HepG2 (cell line): ENCODE results near the gene STK4. TPM values are rescaled to one million over a fixed set of nuclear protein-coding genes. Genes with fewer than 3 reads are reported as not detected.

Experiments
- CREBL2 ChIP-seq: sonication (generic); formaldehyde crosslinking; IDR thresholded peaks from 2 replicates; pipeline ENCODE4 v1.8.1; 2023; ENCODE audit warnings: missing genetic modification reagents, mild to moderate bottlenecking, borderline replicate concordance
- EED ChIP-seq: sonication (generic); formaldehyde crosslinking; IDR thresholded peaks from 2 replicates; pipeline ENCODE4 v1.5.0; 2020; ENCODE audit warnings: mild to moderate bottlenecking, missing genetic modification reagents
- IRX3 ChIP-seq: sonication (generic); formaldehyde crosslinking; IDR thresholded peaks from 2 replicates; pipeline ENCODE4 v1.8.1; 2023; ENCODE audit warnings: mild to moderate bottlenecking, low read depth, missing genetic modification reagents, borderline replicate concordance
- MXD1 ChIP-seq: sonication (generic); formaldehyde crosslinking; IDR thresholded peaks from 2 replicates; pipeline ENCODE4 v1.4.0; 2020; ENCODE audit warnings: mild to moderate bottlenecking, missing genetic modification reagents
- POLR2AphosphoS2 ChIP-seq: IDR thresholded peaks from 2 replicates; pipeline ENCODE4 v1.6.1; 2011; ENCODE audit warnings: low read depth, low read length, improper control_type of control experiment
- SMARCE1 ChIP-seq: fragments of 450-650 bp; IDR thresholded peaks from 2 replicates; pipeline ENCODE4 v1.6.1; 2017; ENCODE audit warnings: borderline replicate concordance
- SRF ChIP-seq: IDR thresholded peaks from 2 replicates; pipeline ENCODE4 v1.6.1; 2011; ENCODE audit warnings: mild to moderate bottlenecking, low read depth, low read length, moderate library complexity
- ZBTB42 ChIP-seq: sonication (generic); formaldehyde crosslinking; IDR thresholded peaks from 2 replicates; pipeline ENCODE4 v1.5.0; 2020; ENCODE audit warnings: mild to moderate bottlenecking, missing genetic modification reagents
- ZHX1 ChIP-seq: sonication (generic); formaldehyde crosslinking; IDR thresholded peaks from 2 replicates; pipeline ENCODE4 v1.8.1; 2022; ENCODE audit warnings: low read depth, mild to moderate bottlenecking, missing genetic modification reagents
- ZNF230 ChIP-seq: sonication (generic); formaldehyde crosslinking; IDR thresholded peaks from 2 replicates; pipeline ENCODE4 v1.4.0; 2020; ENCODE audit warnings: mild to moderate bottlenecking, missing genetic modification reagents
- ZNF530 ChIP-seq: sonication (generic); formaldehyde crosslinking; IDR thresholded peaks from 2 replicates; pipeline ENCODE4 v1.5.0; 2020; ENCODE audit warnings: low read depth, mild to moderate bottlenecking, missing genetic modification reagents
- polyA plus RNA-seq, 8 experiments: library from polyadenylated mRNA; depleted of rRNA in 3 of 8; stranded (reverse) in 7 of 8; unstranded in 1 of 8; fragments of >200 nt; fragmentation: Illumina TruSeq in 4 of 8; extraction: Trizol in 4 of 8; gene quantifications; 2 replicates each; pipeline versions ENCODE4 v1.2.1 to v1.2.3, GENCODE V29; 2011 to 2016; ENCODE audit warnings: low read depth in 4 of 8, missing spikeins in 1 of 8, mixed read lengths in 1 of 8; ENCODE audit not compliant: insufficient read depth in 1 of 8
- total RNA-seq, 5 experiments: library from RNA; depleted of rRNA; stranded (reverse); fragments of >200 nt; fragmentation: Illumina TruSeq; extraction: Trizol; gene quantifications; 2 replicates each; pipeline ENCODE4 v1.2.3, GENCODE V29; 2016; ENCODE audit warnings: low read depth in 1 of 5

Gene STK4
- total and polyA plus RNA-seq, 2 of the 13 experiments (the other 11 are each of a cell fraction or from before 2014, with no cell fraction given), result 25.6 to 38.3 TPM

GRCh38 chr20:45044084-45044573 is 77.8 kb downstream of the STK4 start (continued):
- TF ChIP-seq MXD1 (CRISPR knock-in tag) (no peak), ZHX1 (CRISPR knock-in tag) (no peak), SRF (no peak), EED (CRISPR knock-in tag) (no peak), ZNF530 (CRISPR knock-in tag) (no peak), CREBL2 (CRISPR knock-in tag) (no peak), ZNF230 (no peak), SMARCE1 (no peak), POLR2AphosphoS2 (no peak), IRX3 (CRISPR knock-in tag) (no peak), ZBTB42 (CRISPR knock-in tag) (no peak)
